HEK293T (cell line): ENCODE results near the gene OXGR1.

Experiments
- CTCF ChIA-PET: fragments of 350-600 bp; formaldehyde crosslinking; extraction: SDS; loops from one replicate; lab custom pipeline; 2021; ENCODE audit warnings: antibody characterized with exemption, inconsistent platforms; lab: Yijun Ruan, JAX
- POLR2A ChIA-PET: fragments of 350-600 bp; formaldehyde crosslinking; extraction: SDS; loops from one replicate; lab custom pipeline; 2020; ENCODE audit warnings: antibody characterized with exemption, inconsistent platforms; lab: Yijun Ruan, JAX
- DNase-seq: peaks from one replicate; pipeline ENCODE4 v3.0.0; 2012; ENCODE audit warnings: mixed read lengths; ENCODE audit errors: extremely low spot score
- ARNT ChIP-seq: fragments of 450-650 bp; IDR thresholded peaks from 2 replicates; pipeline ENCODE4 v1.6.1; 2017; ENCODE audit warnings: mild to moderate bottlenecking
- BHLHE40 ChIP-seq: fragments of 450-650 bp; IDR thresholded peaks from 2 replicates; pipeline ENCODE4 v1.6.1; 2016; ENCODE audit warnings: mild to moderate bottlenecking, moderate library complexity, borderline replicate concordance
- CTBP1 ChIP-seq: fragments of 450-650 bp; IDR thresholded peaks from 2 replicates; pipeline ENCODE4 v1.6.1; 2016; ENCODE audit warnings: borderline replicate concordance
- ELF4 ChIP-seq: fragments of 450-650 bp; IDR thresholded peaks from 2 replicates; pipeline ENCODE4 v1.6.1; 2017; ENCODE audit warnings: antibody characterized with exemption
- FOXA1 ChIP-seq: fragments of 450-650 bp; IDR thresholded peaks from 2 replicates; pipeline ENCODE4 v1.6.1; 2016; ENCODE audit warnings: mild to moderate bottlenecking
- FOXK2 ChIP-seq: fragments of 450-650 bp; IDR thresholded peaks from 2 replicates; pipeline ENCODE4 v1.6.1; 2016; ENCODE audit warnings: mild to moderate bottlenecking
- FOXM1 ChIP-seq: fragments of 450-650 bp; IDR thresholded peaks from 2 replicates; pipeline ENCODE4 v1.6.1; 2017; ENCODE audit warnings: mild to moderate bottlenecking, borderline replicate concordance
- HDGF ChIP-seq: fragments of 450-650 bp; IDR thresholded peaks from 2 replicates; pipeline ENCODE4 v1.6.1; 2017; ENCODE audit warnings: antibody characterized with exemption, borderline replicate concordance
- L3MBTL2 ChIP-seq: fragments of 450-650 bp; conservative IDR thresholded peaks from 2 replicates; pipeline ENCODE4 v1.6.1; 2016; ENCODE audit warnings: mild to moderate bottlenecking
- LEF1 ChIP-seq: fragments of 450-650 bp; IDR thresholded peaks from 2 replicates; pipeline ENCODE4 v1.6.1; 2017; ENCODE audit warnings: mild to moderate bottlenecking, borderline replicate concordance
- NFRKB ChIP-seq: fragments of 450-650 bp; IDR thresholded peaks from 2 replicates; pipeline ENCODE4 v1.6.1; 2016; ENCODE audit warnings: mild to moderate bottlenecking, moderate library complexity
- PKNOX1 ChIP-seq: fragments of 450-650 bp; IDR thresholded peaks from 2 replicates; pipeline ENCODE4 v1.6.1; 2016
- SP1 ChIP-seq: fragments of 450-650 bp; IDR thresholded peaks from 2 replicates; pipeline ENCODE4 v1.6.1; 2017
- SUZ12 ChIP-seq: fragments of 450-650 bp; IDR thresholded peaks from 2 replicates; pipeline ENCODE4 v1.6.1; 2016; ENCODE audit warnings: mild to moderate bottlenecking
- TARDBP ChIP-seq: fragments of 450-650 bp; IDR thresholded peaks from 2 replicates; pipeline ENCODE4 v1.6.1; 2016
- ZNF384 ChIP-seq: fragments of 450-650 bp; IDR thresholded peaks from 2 replicates; pipeline ENCODE4 v1.6.1; 2016

The OXGR1 gene

GRCh38 chr13:96963786-96964475, 30.3 kb downstream of the OXGR1 start:
- no peak for DNase-seq
- ChIA-PET CTCF (no interaction called here), POLR2A (no interaction called here)
- no peak for TF ChIP-seq ELF4
- TF ChIP-seq ZNF384: no peak
- TF ChIP-seq NFRKB: no peak
- no peak for TF ChIP-seq L3MBTL2
- no peak for TF ChIP-seq CTBP1
- no peak for TF ChIP-seq LEF1
- TF ChIP-seq BHLHE40: no peak
- TF ChIP-seq SUZ12: no peak
- TF ChIP-seq FOXA1: no peak
- no peak for TF ChIP-seq FOXK2
- no peak for TF ChIP-seq TARDBP
- TF ChIP-seq HDGF: no peak
- TF ChIP-seq SP1: no peak
- no peak for TF ChIP-seq ARNT
- TF ChIP-seq PKNOX1: no peak

GRCh38 chr13:96960379-96960778, 33.9 kb downstream of the OXGR1 start:
- DNase-seq: no peak
- POLR2A ChIA-PET: no interaction called here
- no peak for TF ChIP-seq ZNF384
- no peak for TF ChIP-seq SP1
- TF ChIP-seq TARDBP: no peak
- no peak for TF ChIP-seq SUZ12
- no peak for TF ChIP-seq LEF1
- TF ChIP-seq HDGF: no peak
- no peak for TF ChIP-seq FOXM1
- no peak for TF ChIP-seq PKNOX1
- TF ChIP-seq ELF4: no peak
- no peak for TF ChIP-seq FOXA1
- TF ChIP-seq ARNT: no peak
- no peak for TF ChIP-seq L3MBTL2
- no peak for TF ChIP-seq FOXK2
- no peak for TF ChIP-seq NFRKB
- CTCF ChIA-PET: interaction anchor here (1.0 to 1.1 kb wide), 2 partner anchors 8 to 1336 kb away, joined by 3 read pairs; no protein-coding TSS in a partner anchor

- CTCF ChIA-PET: interaction anchor here (0.7 to 1.1 kb wide), 4 partner anchors 9 to 958 kb away, joined by 3 to 7 read pairs (median 4); no protein-coding TSS in a partner anchor
- TF ChIP-seq TARDBP (no peak), NFRKB (no peak)
- peak; percentile 15 for DNase-seq
- POLR2A ChIA-PET: no interaction called here
These were observed 35.9 kb downstream of the OXGR1 start for GRCh38 chr13:96958286-96958891.

- DNase-seq: no peak
- POLR2A ChIA-PET: no interaction called here
- CTCF ChIA-PET: no interaction called here
- TF ChIP-seq PKNOX1: no peak
- no peak for TF ChIP-seq SP1
- TF ChIP-seq LEF1: no peak
- TF ChIP-seq ZNF384: no peak
- TF ChIP-seq ARNT: no peak
- no peak for TF ChIP-seq NFRKB
- TF ChIP-seq SUZ12: no peak
- no peak for TF ChIP-seq FOXM1
- no peak for TF ChIP-seq L3MBTL2
- TF ChIP-seq FOXK2: no peak
- no peak for TF ChIP-seq TARDBP
- TF ChIP-seq FOXA1: no peak
- TF ChIP-seq HDGF: no peak
- no peak for TF ChIP-seq CTBP1
- TF ChIP-seq ELF4: no peak
These were observed 41.7 kb downstream of the OXGR1 start for GRCh38 chr13:96952595-96952994.

- no peak for DNase-seq
- TF ChIP-seq ELF4 (no peak), SUZ12 (no peak), TARDBP (no peak), FOXK2 (no peak), FOXA1 (no peak), SP1 (no peak), L3MBTL2 (no peak), BHLHE40 (no peak), CTBP1 (no peak), LEF1 (no peak), FOXM1 (no peak)
- ChIA-PET CTCF (no interaction called here), POLR2A (no interaction called here)
These were observed 46.1 kb downstream of the OXGR1 start for GRCh38 chr13:96948127-96948526.
